NCI-H2196 (cell line): ENCODE data around the gene ZNF236.
A peak's percentile ranks its signal among the peaks of the same experiment; 100 is the strongest.

Experiments
- DNase-seq: peaks from one replicate; lab custom pipeline; 2025; ENCODE audit not compliant: unreplicated experiment; lab: John Stamatoyannopoulos, UW

ZNF236 gene

DNA sequence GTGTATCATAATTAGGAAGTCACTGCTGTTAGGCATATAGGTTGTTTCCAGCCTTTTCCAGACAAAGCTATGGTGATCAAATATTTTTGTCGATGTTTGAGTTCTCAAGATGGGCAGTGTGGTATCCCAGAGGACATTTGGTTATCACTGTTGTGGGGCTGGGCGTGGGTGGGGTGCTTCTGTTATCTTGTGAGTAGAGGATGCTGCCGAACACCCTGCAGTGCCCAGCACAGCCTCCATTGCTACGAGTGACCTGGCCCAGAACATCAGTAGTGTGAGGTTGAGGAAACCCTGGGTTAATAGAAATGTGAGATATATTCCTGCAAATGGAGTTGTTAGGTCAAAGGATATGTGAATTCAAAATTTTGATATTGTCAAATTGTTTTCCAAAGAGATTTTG is 33.2 kb downstream of the ZNF236 start:
- DNase-seq: no peak

GRCh38 chr18:76857476-76857875 is 35.1 kb downstream of the ZNF236 start:
- DNase-seq: no peak

- DNase-seq: no peak
Observed at GRCh38 chr18:76859474-76860339, 37.4 kb downstream of the ZNF236 start.

DNA sequence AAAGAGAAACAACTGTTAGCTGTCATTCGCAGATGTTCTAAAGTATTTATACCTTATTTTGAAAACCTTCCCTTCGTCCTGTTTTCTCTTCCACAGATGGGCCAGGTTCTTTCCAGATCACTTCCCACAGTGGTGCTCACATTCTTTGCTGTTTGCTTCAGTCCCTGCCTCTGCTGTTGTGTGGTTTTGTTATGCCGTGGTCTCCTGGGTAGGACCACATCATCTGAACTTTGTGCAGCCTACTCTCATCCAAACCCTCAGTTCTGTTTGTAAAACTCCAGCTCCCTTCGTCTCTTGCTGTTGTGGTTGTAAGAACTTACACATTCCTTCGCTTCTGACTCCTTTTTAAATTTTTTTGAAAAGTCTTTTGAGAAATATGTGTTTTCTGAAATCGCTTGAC is 38.1 kb downstream of the ZNF236 start:
- DNase-seq: no peak

- DNase-seq: no peak
Observed at GRCh38 chr18:76866666-76867065, 44.3 kb downstream of the ZNF236 start.

DNA sequence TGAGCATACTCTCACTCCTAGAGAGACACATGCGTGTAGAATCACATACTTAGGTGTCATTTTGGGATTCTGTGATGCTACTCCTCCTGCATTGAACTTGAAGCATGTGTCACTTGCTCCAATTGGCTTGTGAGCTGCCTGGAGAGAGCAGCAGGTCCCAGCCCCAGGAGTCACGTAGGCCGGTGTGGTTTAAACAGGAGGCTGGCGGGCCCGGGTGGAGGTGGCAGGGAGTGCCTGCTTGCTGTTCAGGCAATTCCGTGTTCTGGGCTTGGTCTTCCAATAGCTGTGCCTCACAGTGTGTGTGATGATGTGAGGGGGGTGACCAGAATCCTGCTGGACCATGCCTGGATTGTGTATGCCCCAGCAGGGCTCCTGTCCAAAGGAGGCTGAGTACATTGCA is 51.0 kb downstream of the ZNF236 start:
- DNase-seq: no peak

DNA sequence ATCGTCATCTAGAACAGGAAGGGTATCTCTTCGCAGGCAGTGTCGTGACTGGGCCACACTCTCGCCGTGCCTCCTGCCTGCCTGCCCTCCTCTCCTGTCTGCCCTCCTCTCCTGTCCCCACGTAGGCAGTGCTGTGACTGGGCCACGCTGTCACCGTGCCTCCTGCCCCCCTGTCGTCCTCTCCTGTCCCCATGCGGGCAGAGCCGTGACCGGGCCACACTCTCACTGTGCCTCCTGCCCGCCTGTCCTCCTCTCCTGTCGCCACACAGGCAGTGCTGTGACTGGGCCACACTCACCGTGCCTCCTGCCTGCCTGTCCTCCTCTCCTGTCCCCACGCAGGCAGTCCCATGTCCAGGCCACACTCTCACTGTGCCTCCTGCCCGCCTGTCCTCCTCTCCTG is 51.4 kb downstream of the ZNF236 start:
- no peak for DNase-seq

- no peak for DNase-seq
Observed at GRCh38 chr18:76874642-76875389, 52.5 kb downstream of the ZNF236 start.

GRCh38 chr18:76875390-76876325 is 53.3 kb downstream of the ZNF236 start:
- DNase-seq: peak; percentile 48

GRCh38 chr18:76878426-76878825 is 56.1 kb downstream of the ZNF236 start:
- DNase-seq: no peak

- DNase-seq: no peak
Observed at GRCh38 chr18:76880026-76880425, 57.7 kb downstream of the ZNF236 start.

GRCh38 chr18:76881744-76882143 is 59.4 kb downstream of the ZNF236 start:
- DNase-seq: no peak

DNA sequence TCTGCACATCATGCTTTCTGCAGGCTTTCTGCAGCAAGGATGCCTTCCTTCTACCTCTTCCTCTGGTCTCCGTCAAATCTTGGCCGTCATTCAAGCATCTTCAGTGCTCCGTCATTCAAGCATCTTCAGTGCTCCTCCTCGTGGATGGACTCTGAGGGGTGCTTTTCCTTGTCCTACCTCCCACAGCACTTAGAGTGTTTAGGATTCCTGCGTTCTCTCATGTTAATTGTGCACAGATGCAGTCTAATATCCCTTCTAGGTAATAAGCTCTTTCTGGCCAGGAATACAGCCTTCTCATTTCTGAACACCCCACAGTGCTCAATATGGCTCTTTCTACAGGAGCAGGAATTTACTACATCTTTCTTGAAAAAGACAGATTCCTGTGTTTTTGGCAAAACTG is 59.8 kb downstream of the ZNF236 start:
- DNase-seq: no peak

- no peak for DNase-seq
Observed at GRCh38 chr18:76885001-76885400, 62.6 kb downstream of the ZNF236 start.

GRCh38 chr18:76886112-76886511 is 63.8 kb downstream of the ZNF236 start:
- no peak for DNase-seq

DNA sequence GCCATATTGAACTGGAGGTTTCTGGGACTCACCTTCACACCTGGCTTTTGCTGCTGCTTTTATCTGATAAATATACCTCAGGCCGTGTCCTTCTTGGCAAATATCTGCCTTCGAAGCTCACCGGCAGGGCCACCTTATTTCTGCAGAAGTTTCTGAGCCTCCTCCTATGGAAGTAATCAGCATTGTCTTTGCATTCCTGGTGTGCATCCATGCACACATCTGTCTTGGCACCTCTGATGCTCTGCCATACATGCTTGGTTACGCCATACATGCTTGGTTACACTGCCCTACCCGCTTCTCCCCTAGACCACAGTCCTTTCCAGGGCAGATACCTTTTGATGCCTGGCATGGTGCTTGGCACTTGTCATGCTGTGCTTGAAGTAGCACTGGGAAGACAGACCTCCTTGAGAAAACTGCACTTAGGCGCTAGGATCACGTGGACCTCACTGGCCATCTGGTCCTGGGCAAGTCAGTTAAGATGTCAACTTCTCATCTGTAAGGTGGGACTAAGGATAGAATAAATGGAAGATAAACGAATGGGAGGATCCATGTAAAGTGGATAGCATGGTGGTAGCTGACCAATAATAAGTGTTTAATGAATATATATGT is 66.8 kb downstream of the ZNF236 start:
- DNase-seq: no peak

DNA sequence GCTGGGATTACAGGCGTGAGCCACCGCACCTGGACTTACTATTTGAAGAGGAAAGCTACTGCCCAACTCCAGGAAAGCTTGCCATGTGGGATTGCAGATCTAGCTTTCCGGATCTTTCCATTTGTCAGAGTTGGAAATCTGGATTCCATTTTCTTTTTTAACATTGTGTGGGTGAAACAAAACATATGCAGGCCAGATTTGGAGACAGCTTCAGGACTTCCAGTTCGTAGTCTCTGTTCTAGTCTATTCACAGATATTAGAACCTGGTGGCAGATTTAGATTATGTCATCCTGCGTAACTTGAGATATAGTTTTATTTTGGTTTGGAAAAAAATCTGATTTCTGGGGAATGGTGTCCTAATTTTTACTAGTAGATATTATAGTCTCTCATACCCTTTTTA is 70.5 kb downstream of the ZNF236 start:
- no peak for DNase-seq

DNA sequence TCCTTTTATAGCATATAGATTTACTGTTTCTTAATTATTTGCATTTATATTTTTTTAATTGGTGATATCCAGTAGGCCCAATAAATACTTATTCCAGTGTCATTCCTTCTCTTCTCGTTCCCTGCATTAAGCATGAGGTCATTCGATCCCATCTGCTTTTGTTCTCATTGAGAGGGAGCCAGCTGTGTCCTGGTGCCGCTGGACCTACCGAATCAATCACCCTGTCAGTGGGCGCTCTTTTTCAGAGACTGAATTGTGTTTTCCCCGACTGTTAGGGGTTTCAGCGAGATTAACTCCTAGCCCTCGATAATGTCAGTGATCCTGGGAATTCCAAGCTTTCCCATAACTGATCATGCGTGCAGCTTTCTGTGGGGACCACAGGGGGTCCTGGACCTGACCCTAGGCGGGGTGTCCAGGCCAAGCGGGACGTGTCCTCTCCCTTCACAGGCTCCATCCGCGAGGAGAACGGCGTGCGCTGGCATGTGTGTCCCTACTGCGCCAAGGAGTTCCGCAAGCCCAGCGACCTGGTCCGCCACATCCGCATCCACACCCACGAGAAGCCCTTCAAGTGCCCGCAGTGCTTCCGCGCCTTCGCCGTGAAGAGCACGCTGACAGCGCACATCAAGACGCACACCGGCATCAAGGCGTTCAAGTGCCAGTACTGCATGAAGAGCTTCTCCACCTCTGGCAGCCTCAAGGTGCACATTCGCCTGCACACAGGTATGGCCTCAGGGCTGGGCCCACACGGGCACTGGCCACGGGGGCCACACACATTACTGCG is 72.4 kb downstream of the ZNF236 start:
- DNase-seq: no peak

- DNase-seq: no peak
Observed at GRCh38 chr18:76895498-76895897, 73.1 kb downstream of the ZNF236 start.

GRCh38 chr18:76896677-76897076 is 74.3 kb downstream of the ZNF236 start:
- no peak for DNase-seq
